NCI-H1436 treated with DMSO at 0.1 percent for 48 hours (cell line): ENCODE data around the gene COL6A2.
"Not testable (repeated sequence)": the region's sequence is repeated elsewhere in the genome, so short reads cannot be mapped to it uniquely, and the experiment has no call there.

ENCODE experiments used
- DNase-seq: peaks from one replicate; lab custom pipeline; 2025; lab: John Stamatoyannopoulos, UW

Gene COL6A2

GRCh38 chr21:46156678-46157077 is 58.8 kb downstream of the COL6A2 start:
- DNase-seq = no peak

GRCh38 chr21:46157396-46157986 is 59.6 kb downstream of the COL6A2 start:
- DNase-seq = no peak

GRCh38 chr21:46157987-46158451 is 60.1 kb downstream of the COL6A2 start:
- no peak for DNase-seq

GRCh38 chr21:46158666-46159300 is 60.9 kb downstream of the COL6A2 start:
- DNase-seq = no peak

GRCh38 chr21:46159390-46159789 is 61.5 kb downstream of the COL6A2 start:
- no peak for DNase-seq

GRCh38 chr21:46159841-46160656 is 62.1 kb downstream of the COL6A2 start:
- DNase-seq = no peak

- no peak for DNase-seq
These were observed 62.7 kb downstream of the COL6A2 start for GRCh38 chr21:46160657-46160906.

- DNase-seq = no peak
These were observed 63.2 kb downstream of the COL6A2 start for GRCh38 chr21:46160907-46161632.

- DNase-seq = no peak
These were observed 64.0 kb downstream of the COL6A2 start for GRCh38 chr21:46161633-46162592.

GRCh38 chr21:46163380-46163779 is 65.5 kb downstream of the COL6A2 start:
- DNase-seq = no peak

GRCh38 chr21:46165098-46165497 is 67.2 kb downstream of the COL6A2 start:
- no peak for DNase-seq

GRCh38 chr21:46168238-46168637 is 70.3 kb downstream of the COL6A2 start:
- DNase-seq = no peak

- no peak for DNase-seq
These were observed 70.9 kb downstream of the COL6A2 start for GRCh38 chr21:46168659-46169386.

- DNase-seq = not testable (repeated sequence)
These were observed 72.7 kb downstream of the COL6A2 start for GRCh38 chr21:46170436-46171193.

GRCh38 chr21:46171585-46171984 is 73.7 kb downstream of the COL6A2 start:
- DNase-seq = no peak

- no peak for DNase-seq
These were observed 74.3 kb downstream of the COL6A2 start for GRCh38 chr21:46171996-46172862.

GRCh38 chr21:46172863-46173528 is 75.1 kb downstream of the COL6A2 start:
- DNase-seq = no peak

- no peak for DNase-seq
These were observed 75.7 kb downstream of the COL6A2 start for GRCh38 chr21:46173573-46173972.
